H1 (cell line): ENCODE measurements around the gene PLEKHA1. TPM values are rescaled to one million over a fixed set of nuclear protein-coding genes. Genes with fewer than 3 reads are reported as not detected.
A peak's percentile ranks its signal among the peaks of the same experiment; 100 is the strongest.

ENCODE experiments used
- CTCF ChIA-PET: fragments of 300-600 bp; sonication (Branson Sonifier 250); formaldehyde crosslinking; loops from one replicate; lab custom pipeline; 2021; ENCODE audit not compliant: partially characterized antibody; lab: Charles Lee
- POLR2A ChIA-PET: fragments of 300-600 bp; sonication (Branson Sonifier 250); formaldehyde crosslinking; loops from one replicate; lab custom pipeline; 2021; ENCODE audit warnings: inconsistent platforms; ENCODE audit not compliant: partially characterized antibody; lab: Charles Lee
- DNase-seq, 2 experiments: peaks; one replicate each; pipeline versions ENCODE4 v3.0.0 to v3.0.0-alpha.2; 2010 to 2022; ENCODE audit warnings: low spot score in 2 of 2, low read depth in 1 of 2, mixed read lengths in 1 of 2
- FAIRE-seq: peaks from 2 replicates; lab custom pipeline; 2011; peaks lifted over from hg19 to GRCh38; lab: Jason Lieb, UNC
- H2AFZ ChIP-seq: 2 replicates; pipeline ENCODE4 v1.8.1; 2012; ENCODE audit warnings: low read length, inconsistent platforms
- H2AK5ac ChIP-seq: 2 replicates; pipeline ENCODE4 v1.6.1; 2013; ENCODE audit warnings: low read depth, low read length
- H2BK120ac ChIP-seq: replicated peaks from 2 replicates; pipeline ENCODE3; 2013; ENCODE audit warnings: low read depth, low read length, inconsistent platforms
- H2BK12ac ChIP-seq: 2 replicates; pipeline ENCODE4 v1.6.1; 2013; ENCODE audit warnings: low read depth, low read length
- H2BK15ac ChIP-seq: 2 replicates; pipeline ENCODE4 v1.6.1; 2013; ENCODE audit warnings: low read length
- H2BK20ac ChIP-seq: 2 replicates; pipeline ENCODE4 v1.6.1; 2013; ENCODE audit warnings: low read length
- H2BK5ac ChIP-seq: 2 replicates; pipeline ENCODE4 v1.6.1; 2013; ENCODE audit warnings: low read depth, low read length
- H3K14ac ChIP-seq: 2 replicates; pipeline ENCODE4 v1.6.1; 2013; ENCODE audit warnings: inconsistent platforms; ENCODE audit not compliant: insufficient read length
- H3K18ac ChIP-seq: 2 replicates; pipeline ENCODE4 v1.6.1; 2013; ENCODE audit warnings: low read length; ENCODE audit errors: extremely low read depth
- H3K23ac ChIP-seq: 2 replicates; pipeline ENCODE4 v1.6.1; 2013; ENCODE audit warnings: inconsistent platforms; ENCODE audit not compliant: insufficient read length
- H3K23me2 ChIP-seq: 2 replicates; pipeline ENCODE4 v1.6.1; 2013; ENCODE audit warnings: low read depth, low read length
- H3K27ac ChIP-seq: 2 replicates; pipeline ENCODE4 v1.6.1; 2011; ENCODE audit warnings: low read depth, low read length, inconsistent platforms
- H3K27me3 ChIP-seq, 4 experiments: replicated peaks in 1 of 4; 1 replicate in 1 of 4; 2 replicates in 3 of 4; pipeline versions ENCODE4 v1.6.1 to v1.8.1; 2011 to 2013; ENCODE audit warnings: low read length in 3 of 4, mild to moderate bottlenecking in 3 of 4, inconsistent platforms in 2 of 4, mixed read lengths in 2 of 4, moderate library complexity in 1 of 4; ENCODE audit not compliant: control insufficient read depth in 3 of 4, insufficient read depth in 3 of 4; ENCODE audit errors: extremely low read depth in 1 of 4
- H3K36me3 ChIP-seq, 4 experiments: 2 replicates each; pipeline versions ENCODE4 v1.6.1 to v1.8.1; 2011 to 2013; ENCODE audit warnings: mild to moderate bottlenecking in 4 of 4, low read length in 3 of 4, moderate library complexity in 2 of 4, control low read depth in 1 of 4, inconsistent platforms in 1 of 4; ENCODE audit not compliant: insufficient read depth in 4 of 4, control insufficient read depth in 2 of 4
- H3K4ac ChIP-seq: replicated peaks from 2 replicates; pipeline ENCODE3; 2013; ENCODE audit warnings: low read length, low read depth, mixed read lengths, inconsistent platforms; ENCODE audit not compliant: insufficient read length
- H3K4me1 ChIP-seq, 4 experiments: replicated peaks in 1 of 4; 1 replicate in 1 of 4; 2 replicates in 3 of 4; pipeline versions ENCODE4 v1.6.1 to v1.8.1; 2011 to 2013; ENCODE audit warnings: low read length in 3 of 4, inconsistent platforms in 2 of 4, mixed read lengths in 1 of 4; ENCODE audit not compliant: insufficient read depth in 4 of 4, control insufficient read depth in 3 of 4
- H3K4me2 ChIP-seq, 2 experiments: 2 replicates each; pipeline versions ENCODE4 v1.6.1 to v1.8.1; 2011 to 2013; ENCODE audit warnings: low read depth in 2 of 2, low read length in 2 of 2, control low read depth in 1 of 2, inconsistent platforms in 1 of 2, mild to moderate bottlenecking in 1 of 2; ENCODE audit not compliant: insufficient read depth in 1 of 2
- H3K4me3 ChIP-seq, 4 experiments: fragments of 200-600, 300-600 bp in 1 of 4; sonication (generic), shearing (Covaris generic), sonication (Bioruptor Twin) in 1 of 4; 2 replicates each; pipeline versions ENCODE4 v1.5.1 to v1.8.1; 2011 to 2016; ENCODE audit warnings: low read length in 4 of 4, low read depth in 3 of 4, control low read depth in 2 of 4, inconsistent platforms in 2 of 4, mild to moderate bottlenecking in 2 of 4, mixed read lengths in 1 of 4, moderate library complexity in 1 of 4; ENCODE audit not compliant: insufficient read depth in 2 of 4; ENCODE audit errors: extremely low read depth in 1 of 4
- H3K56ac ChIP-seq: replicated peaks from 2 replicates; pipeline ENCODE3; 2013; ENCODE audit warnings: low read depth, mild to moderate bottlenecking, mixed read lengths, low read length, inconsistent platforms; ENCODE audit not compliant: insufficient read length
- H3K79me1 ChIP-seq: 2 replicates; pipeline ENCODE4 v1.6.1; 2013; ENCODE audit warnings: low read depth, low read length, control low read depth
- H3K79me2 ChIP-seq, 2 experiments: 2 replicates each; pipeline versions ENCODE4 v1.6.1 to v1.8.1; 2012 to 2013; ENCODE audit warnings: low read length in 2 of 2, mild to moderate bottlenecking in 2 of 2, inconsistent platforms in 1 of 2; ENCODE audit not compliant: insufficient read depth in 2 of 2, control insufficient read depth in 1 of 2
- H3K9ac ChIP-seq, 4 experiments: replicated peaks in 1 of 4; 1 replicate in 1 of 4; 2 replicates in 3 of 4; pipeline versions ENCODE4 v1.6.1 to v1.8.1; 2011 to 2013; ENCODE audit warnings: low read depth in 3 of 4, low read length in 3 of 4, control low read depth in 2 of 4, mild to moderate bottlenecking in 2 of 4, moderate library complexity in 2 of 4, inconsistent platforms in 1 of 4; ENCODE audit errors: extremely low read depth in 1 of 4
- H3K9me3 ChIP-seq, 2 experiments: 2 replicates each; pipeline versions ENCODE4 v1.6.1 to v1.8.1; 2012 to 2013; ENCODE audit warnings: mild to moderate bottlenecking in 2 of 2, moderate library complexity in 2 of 2, control low read depth in 1 of 2, inconsistent platforms in 1 of 2, low read depth in 1 of 2, low read length in 1 of 2, mixed read lengths in 1 of 2; ENCODE audit not compliant: insufficient read depth in 2 of 2
- H4K20me1 ChIP-seq, 2 experiments: replicated peaks in 1 of 2; 2 replicates each; pipeline versions ENCODE3 to v1.8.1; 2011 to 2013; ENCODE audit warnings: inconsistent platforms in 2 of 2, low read length in 2 of 2, mild to moderate bottlenecking in 1 of 2; ENCODE audit not compliant: insufficient read depth in 2 of 2, control insufficient read depth in 1 of 2
- H4K5ac ChIP-seq: 2 replicates; pipeline ENCODE4 v1.6.1; 2013; ENCODE audit warnings: low read length, low read depth, mixed read lengths, inconsistent platforms; ENCODE audit not compliant: insufficient read length
- H4K8ac ChIP-seq: 2 replicates; pipeline ENCODE4 v1.8.0; 2013; ENCODE audit warnings: mild to moderate bottlenecking, moderate library complexity, low read length, inconsistent platforms; ENCODE audit not compliant: insufficient read depth; ENCODE audit errors: extremely low read depth
- H4K91ac ChIP-seq: replicated peaks from 2 replicates; pipeline ENCODE3; 2013; ENCODE audit warnings: low read length, mixed read lengths, inconsistent platforms; ENCODE audit not compliant: insufficient read length
- ASH2L ChIP-seq: fragments of 200-600, 300-600 bp; sonication (generic); IDR thresholded peaks from one replicate; pipeline ENCODE4 v1.7.1; 2017; ENCODE audit warnings: low read length
- CBX5 ChIP-seq: fragments of 300-800, 300-1000 bp; sonication (generic); IDR thresholded peaks from 2 replicates; pipeline ENCODE4 v1.7.1; 2016; ENCODE audit warnings: antibody characterized with exemption, low read length, low read depth
- CBX8 ChIP-seq: fragments of 300-800, 300-1000 bp; sonication (generic); IDR thresholded peaks from 2 replicates; pipeline ENCODE4 v1.7.1; 2016; ENCODE audit warnings: low read depth, low read length, borderline replicate concordance
- FOSL1 ChIP-seq: IDR thresholded peaks from 2 replicates; pipeline ENCODE4 v1.6.1; 2011; ENCODE audit warnings: mild to moderate bottlenecking, low read depth, low read length, moderate library complexity; ENCODE audit not compliant: insufficient read depth
- HDAC2 ChIP-seq, 2 experiments: fragments of 300-600 bp in 1 of 2; sonication (generic) in 1 of 2; IDR thresholded peaks; 2 replicates each; pipeline ENCODE4 v1.6.1; 2011 to 2012; ENCODE audit warnings: low read depth in 2 of 2, low read length in 2 of 2, mild to moderate bottlenecking in 2 of 2, moderate library complexity in 2 of 2, borderline replicate concordance in 1 of 2, inconsistent platforms in 1 of 2
- JUND ChIP-seq: IDR thresholded peaks from 2 replicates; pipeline ENCODE4 v1.6.1; 2011; ENCODE audit warnings: mild to moderate bottlenecking, improper control_type of control experiment, low read length
- KDM4A ChIP-seq: IDR thresholded peaks from one replicate; pipeline ENCODE4 v1.7.1; 2012; ENCODE audit warnings: low read depth, mild to moderate bottlenecking, moderate library complexity, low read length, inconsistent platforms; ENCODE audit not compliant: severe bottlenecking
- MAFK ChIP-seq: IDR thresholded peaks from 2 replicates; pipeline ENCODE4 v1.6.1; 2012; ENCODE audit warnings: low read depth, mild to moderate bottlenecking, improper control_type of control experiment, low read length
- MAX ChIP-seq: IDR thresholded peaks from 2 replicates; pipeline ENCODE4 v1.6.1; 2012; ENCODE audit warnings: inconsistent platforms
- POU5F1 ChIP-seq: IDR thresholded peaks from 2 replicates; pipeline ENCODE4 v1.6.1; 2011; ENCODE audit warnings: low read depth, mild to moderate bottlenecking, low read length, moderate library complexity
- WGBS, 2 experiments: shearing (Covaris generic) in 1 of 2; methylation state at CpG; one replicate each; pipeline versions ENCODE4 v1.1.6 to v1.1.7; 2013 to 2015; ENCODE audit warnings: low lambda C conversion rate in 2 of 2, mixed read lengths in 2 of 2, inconsistent platforms in 1 of 2, low coverage in 1 of 2, missing lambda C conversion rate in 1 of 2; ENCODE audit not compliant: insufficient replicate concordance in 2 of 2, insufficient coverage in 1 of 2, insufficient read length in 1 of 2; ENCODE audit errors: extremely low coverage in 1 of 2, missing lambda C conversion rate in 1 of 2; 5-methylcytosine and 5-hydroxymethylcytosine counted together
- polyA plus RNA-seq, 7 experiments: library from polyadenylated mRNA; depleted of rRNA in 3 of 7; stranded (reverse) in 5 of 7; unstranded in 2 of 7; fragments of >200 nt in 5 of 7; fragments of 200-250 nt in 2 of 7; gene quantifications; 1 replicate in 5 of 7; 2 replicates in 1 of 7; 4 replicates in 1 of 7; pipeline versions ENCODE4 v1.2.1 to v1.2.3, GENCODE V29; 2011 to 2013; ENCODE audit warnings: missing spikeins in 2 of 7, mixed read lengths in 2 of 7
- total RNA-seq: library from RNA; stranded (reverse); fragmentation: NEBNext Ultra II Directional; extraction: Animal tissue kit (Norgen Biotek cat#: 25700); gene quantifications from 2 replicates; pipeline ENCODE4 v1.2.1, GENCODE V29; 2021
- TF ChIP-seq, protein P1 (sequence below): IDR thresholded peaks from 2 replicates; pipeline ENCODE4 v1.6.1; 2011; ENCODE audit warnings: low read depth, mild to moderate bottlenecking, low read length; ENCODE audit not compliant: insufficient read depth

Gene PLEKHA1
- total and polyA plus RNA-seq, 2 of the 8 experiments (the other 6 are each of a cell fraction or from before 2014, with no cell fraction given), result 15.6 to 39.7 TPM

- Histone ChIP-seq H2BK12ac (no peak overlapping the region), H3K4me1 (peaks cover 0 to 3% (median 0%) of the 10 kb centered on the region in 4 experiments; a peak in 2 of 7 replicates), H3K27me3 (peaks cover 0 to 11% (median 5%) of the 10 kb centered on the region in 4 experiments; a peak in 3 of 7 replicates), H2BK120ac (no peak overlapping the region), H2AK5ac (no peak overlapping the region), H2BK15ac (no peak overlapping the region), H3K56ac (no peak overlapping the region), H4K8ac (no peak overlapping the region), H3K4me3 (peak overlapping the region; percentile 64 to 74 (median 71)), H2BK20ac (no peak overlapping the region), H3K4me2 (peak overlapping the region; percentile 80 to 81), H3K9me3 (no peaks in the 10 kb centered on the region), H2AFZ (no peak overlapping the region), H3K27ac (no peak overlapping the region), H3K18ac (no peak overlapping the region), H3K23ac (no peak overlapping the region), H3K79me1 (peaks cover 6% of the 10 kb centered on the region; the same call in 1 of the 2 replicates), H3K9ac (peak overlapping the region in 3 of 4 experiments; percentile 51 to 55 (median 54); a peak in 3 of 7 replicates), H4K20me1 (no peaks in the 10 kb centered on the region), H3K79me2 (peaks cover 11 to 52% of the 10 kb centered on the region in 2 experiments; a peak in 3 of 4 replicates), H3K36me3 (no peaks in the 10 kb centered on the region; a peak in 3 of 8 replicates), H3K14ac (no peak overlapping the region), H2BK5ac (0 out of 2 replicates have a peak overlapping the region, but pooled peaks have one; percentile 21), H3K4ac (no peak overlapping the region), H4K91ac (no peak overlapping the region), H4K5ac (no peak overlapping the region), H3K23me2 (peaks cover 5% of the 10 kb centered on the region)
- 13% methylated on average over 7 of the region's 7 CpGs; no CpG with 5 or more reads in 1 of the 2 experiments for WGBS, 2 experiments
- no peak for DNase-seq
- no peak for FAIRE-seq
- TF ChIP-seq CBX5 (no peak), MAX (no peak), POU5F1 (no peak), KDM4A (no peak), JUND (no peak), HDAC2 (IDR thresholded peaks at IDR 0.05; ENCODE audit: borderline replicate concordance in 1 of 2, low read depth in 2 of 2, low read length in 2 of 2) (no peak), FOSL1 (no peak), ASH2L (no peak), MAFK (no peak), CBX8 (no peak)
- TF ChIP-seq, protein P1, sequence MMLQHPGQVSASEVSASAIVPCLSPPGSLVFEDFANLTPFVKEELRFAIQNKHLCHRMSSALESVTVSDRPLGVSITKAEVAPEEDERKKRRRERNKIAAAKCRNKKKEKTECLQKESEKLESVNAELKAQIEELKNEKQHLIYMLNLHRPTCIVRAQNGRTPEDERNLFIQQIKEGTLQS, result no peak
- POLR2A ChIA-PET, result interaction anchor here (1.0 kb wide), 1 partner anchor 24 kb away, joined by 3 read pairs; no protein-coding TSS in a partner anchor
- CTCF ChIA-PET, result no interaction called here
Observed at GRCh38 chr10:122375679-122376160, 1.2 kb downstream of the PLEKHA1 start.
